ENCODE results near the gene BMP7. TPM values are rescaled to one million over a fixed set of nuclear protein-coding genes. Genes with fewer than 3 reads are reported as not detected.

The BMP7 gene
- polyA plus RNA-seq, 1 experiment, result not detected

GRCh38 chr20:57178582-57179111 lies 87.8 kb downstream of the BMP7 start:
- POLR2A ChIA-PET, result no interaction called here
- no peak for TF ChIP-seq CTCF (IDR thresholded peaks at IDR 0.05; ENCODE audit: insufficient read depth, low read depth, low read length)
- H3K36me3 ChIP-seq (ENCODE audit: control insufficient read depth, insufficient read depth, low read length), result no peaks in the 10 kb centered on the region
- CTCF ChIA-PET, result interaction anchor here (0.6 to 1.7 kb wide), 2 partner anchors 89 to 1899 kb away, joined by 4 read pairs; no protein-coding TSS in a partner anchor
- no peak overlapping the region for H3K4me3 ChIP-seq (ENCODE audit: low read depth, low read length)
- H3K27me3 ChIP-seq (ENCODE audit: control insufficient read depth, insufficient read depth, low read length), result peaks cover 2% of the 10 kb centered on the region
- DNase-seq (ENCODE audit: low read depth), result no peak

GRCh38 chr20:57177636-57178280 lies 88.7 kb downstream of the BMP7 start:
- TF ChIP-seq CTCF (IDR thresholded peaks at IDR 0.05; ENCODE audit: insufficient read depth, low read depth, low read length), result no peak
- ChIA-PET CTCF (no interaction called here), POLR2A (no interaction called here)

GRCh38 chr20:57176842-57177241 lies 89.6 kb downstream of the BMP7 start:
- no peak for DNase-seq (ENCODE audit: low read depth)
- Histone ChIP-seq H3K36me3 (ENCODE audit: control insufficient read depth, insufficient read depth, low read length) (no peaks in the 10 kb centered on the region), H3K4me3 (ENCODE audit: low read depth, low read length) (no peak overlapping the region), H3K27me3 (ENCODE audit: control insufficient read depth, insufficient read depth, low read length) (peaks cover 2% of the 10 kb centered on the region)
- ChIA-PET CTCF (no interaction called here), POLR2A (no interaction called here)
- no peak for TF ChIP-seq CTCF (IDR thresholded peaks at IDR 0.05; ENCODE audit: insufficient read depth, low read depth, low read length)

More at GRCh38 chr20:57177636-57178280, 88.7 kb downstream of the BMP7 start:
- peaks cover 2% of the 10 kb centered on the region for H3K27me3 ChIP-seq (ENCODE audit: control insufficient read depth, insufficient read depth, low read length)
- no peaks in the 10 kb centered on the region for H3K36me3 ChIP-seq (ENCODE audit: control insufficient read depth, insufficient read depth, low read length)
- DNase-seq (ENCODE audit: low read depth), result no peak
- H3K4me3 ChIP-seq (ENCODE audit: low read depth, low read length), result no peak overlapping the region

- Histone ChIP-seq H3K27me3 (ENCODE audit: control insufficient read depth, insufficient read depth, low read length) (peaks cover 4% of the 10 kb centered on the region), H3K36me3 (ENCODE audit: control insufficient read depth, insufficient read depth, low read length) (no peaks in the 10 kb centered on the region), H3K4me3 (ENCODE audit: low read depth, low read length) (no peak overlapping the region)
- CTCF ChIA-PET, result no interaction called here
- POLR2A ChIA-PET, result no interaction called here
- no peak for TF ChIP-seq CTCF (IDR thresholded peaks at IDR 0.05; ENCODE audit: insufficient read depth, low read depth, low read length)
- no peak for DNase-seq (ENCODE audit: low read depth)
Observed at GRCh38 chr20:57175397-57176010, 90.9 kb downstream of the BMP7 start.

GRCh38 chr20:57174737-57175136 lies 91.7 kb downstream of the BMP7 start:
- Histone ChIP-seq H3K27me3 (ENCODE audit: control insufficient read depth, insufficient read depth, low read length) (peaks cover 4% of the 10 kb centered on the region), H3K4me3 (ENCODE audit: low read depth, low read length) (no peak overlapping the region), H3K36me3 (ENCODE audit: control insufficient read depth, insufficient read depth, low read length) (no peaks in the 10 kb centered on the region)
- POLR2A ChIA-PET, result no interaction called here
- CTCF ChIA-PET, result no interaction called here
- no peak for TF ChIP-seq CTCF (IDR thresholded peaks at IDR 0.05; ENCODE audit: insufficient read depth, low read depth, low read length)
- DNase-seq (ENCODE audit: low read depth), result no peak
